ENCODE measurements around the gene SPRR5.

SPRR5 gene

DNA sequence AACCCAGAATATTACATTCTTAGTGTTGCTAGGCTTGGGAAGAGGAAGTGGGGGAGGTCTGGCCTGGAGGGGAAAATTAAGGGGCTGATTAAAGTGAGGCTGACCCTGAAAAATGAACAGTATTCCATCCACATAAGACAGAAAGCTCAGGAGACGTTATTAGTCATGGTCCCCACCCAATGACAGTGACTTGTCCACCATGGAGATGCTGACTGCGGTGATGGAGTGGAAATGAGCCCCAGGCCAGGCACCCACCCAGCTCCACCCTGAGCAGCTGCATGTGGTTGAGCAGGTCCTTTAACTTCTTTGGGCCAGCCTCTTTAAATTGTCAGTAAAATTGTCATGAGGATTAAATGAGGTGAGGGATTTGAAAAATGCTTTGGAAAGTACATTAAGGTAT lies 22.0 kb downstream of the SPRR5 start:
- TF ChIP-seq, protein P1, sequence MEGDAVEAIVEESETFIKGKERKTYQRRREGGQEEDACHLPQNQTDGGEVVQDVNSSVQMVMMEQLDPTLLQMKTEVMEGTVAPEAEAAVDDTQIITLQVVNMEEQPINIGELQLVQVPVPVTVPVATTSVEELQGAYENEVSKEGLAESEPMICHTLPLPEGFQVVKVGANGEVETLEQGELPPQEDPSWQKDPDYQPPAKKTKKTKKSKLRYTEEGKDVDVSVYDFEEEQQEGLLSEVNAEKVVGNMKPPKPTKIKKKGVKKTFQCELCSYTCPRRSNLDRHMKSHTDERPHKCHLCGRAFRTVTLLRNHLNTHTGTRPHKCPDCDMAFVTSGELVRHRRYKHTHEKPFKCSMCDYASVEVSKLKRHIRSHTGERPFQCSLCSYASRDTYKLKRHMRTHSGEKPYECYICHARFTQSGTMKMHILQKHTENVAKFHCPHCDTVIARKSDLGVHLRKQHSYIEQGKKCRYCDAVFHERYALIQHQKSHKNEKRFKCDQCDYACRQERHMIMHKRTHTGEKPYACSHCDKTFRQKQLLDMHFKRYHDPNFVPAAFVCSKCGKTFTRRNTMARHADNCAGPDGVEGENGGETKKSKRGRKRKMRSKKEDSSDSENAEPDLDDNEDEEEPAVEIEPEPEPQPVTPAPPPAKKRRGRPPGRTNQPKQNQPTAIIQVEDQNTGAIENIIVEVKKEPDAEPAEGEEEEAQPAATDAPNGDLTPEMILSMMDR (IDR thresholded peaks at IDR 0.05; ENCODE audit: extremely low read depth, missing control alignments) = no peak

DNA sequence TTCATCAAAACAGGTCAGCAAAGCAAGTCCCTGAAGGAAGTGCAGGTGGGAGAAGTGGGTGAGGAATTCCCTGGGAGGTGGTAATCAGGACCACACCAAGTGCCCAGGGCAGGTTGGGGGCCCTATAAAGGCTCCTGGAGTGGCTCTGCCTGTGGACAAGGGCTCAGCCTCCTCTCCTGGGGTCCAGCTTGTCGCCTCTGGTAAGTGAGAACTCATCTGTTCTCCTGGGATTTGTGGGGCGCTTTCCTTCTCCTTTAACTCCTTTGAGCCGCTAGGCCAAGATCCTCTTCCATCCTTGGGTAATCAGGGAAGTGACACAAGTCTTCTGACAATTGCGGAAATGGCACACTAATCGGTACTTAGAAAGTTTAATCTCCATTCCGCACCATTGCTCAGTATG lies 23.5 kb downstream of the SPRR5 start, which contains the start of gene SPRR4:
SPRR4 (plus strand) TSS at position 154 of the 400 bp plus-strand sequence. CDS start 1,243 bp downstream, outside the sequence.
- TF ChIP-seq, protein P1 (IDR thresholded peaks at IDR 0.05; ENCODE audit: extremely low read depth, missing control alignments) = no peak
- no peak for DNase-seq (ENCODE audit: low spot score)

More for the DNA sequence above, 22.0 kb downstream of the SPRR5 start:
- DNase-seq (ENCODE audit: low spot score) = no peak

DNA sequence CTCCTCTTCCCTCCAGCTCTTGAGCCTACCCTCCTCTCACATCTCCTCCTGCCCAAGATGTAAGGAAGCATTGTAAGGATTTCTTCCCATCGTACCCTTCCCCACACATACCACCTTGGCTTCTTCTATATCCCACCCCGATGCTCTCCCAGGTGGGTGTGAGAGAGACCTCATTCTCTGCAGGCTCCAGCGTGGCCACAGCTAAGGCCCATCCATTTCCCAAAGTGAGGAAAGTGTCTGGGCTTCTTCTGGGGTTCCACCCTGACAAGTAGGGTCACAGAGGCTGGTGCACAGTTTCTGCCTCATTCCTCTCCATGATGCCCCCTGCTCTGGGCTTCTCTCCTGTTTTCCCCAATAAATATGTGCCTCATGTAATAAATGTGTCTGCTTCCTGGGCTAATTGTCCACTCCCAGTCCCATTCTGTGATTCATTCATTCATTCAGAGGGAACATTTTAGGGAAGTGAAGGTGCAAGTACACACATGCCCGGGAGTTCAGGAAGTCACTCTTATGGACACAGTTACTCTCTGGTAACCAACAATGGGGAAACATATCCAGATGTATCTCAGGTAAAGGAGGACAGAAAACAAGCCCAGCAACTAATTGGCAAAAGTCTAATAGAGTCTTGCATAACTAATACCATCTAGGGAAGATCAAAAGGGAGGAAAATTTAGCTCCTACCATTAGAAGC lies 25.3 kb downstream of the SPRR5 start:
- TF ChIP-seq, protein P1 (IDR thresholded peaks at IDR 0.05; ENCODE audit: extremely low read depth, missing control alignments) = no peak
- DNase-seq (ENCODE audit: low spot score) = no peak

DNA sequence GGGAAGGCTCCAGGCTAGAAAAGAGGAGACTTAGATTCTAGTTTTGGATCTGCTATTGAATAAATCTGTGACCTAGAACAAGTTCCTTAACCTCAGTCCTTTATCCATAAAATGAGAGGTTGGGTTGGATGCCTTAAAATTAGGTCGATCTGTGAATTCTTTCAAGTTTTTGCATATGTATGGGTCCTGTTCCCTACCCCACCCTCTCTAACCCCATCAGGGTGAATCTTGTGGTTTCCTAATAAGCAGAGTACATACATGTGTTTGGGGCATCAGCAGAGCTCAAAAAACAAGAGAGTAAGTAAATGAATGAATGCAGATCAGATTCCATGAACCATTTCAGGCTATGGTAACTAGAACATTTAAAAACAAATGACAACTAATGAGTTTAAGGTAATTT lies 29.7 kb downstream of the SPRR5 start:
- TF ChIP-seq, protein P1 (IDR thresholded peaks at IDR 0.05; ENCODE audit: extremely low read depth, missing control alignments) = no peak
- DNase-seq (ENCODE audit: low spot score) = no peak

DNA sequence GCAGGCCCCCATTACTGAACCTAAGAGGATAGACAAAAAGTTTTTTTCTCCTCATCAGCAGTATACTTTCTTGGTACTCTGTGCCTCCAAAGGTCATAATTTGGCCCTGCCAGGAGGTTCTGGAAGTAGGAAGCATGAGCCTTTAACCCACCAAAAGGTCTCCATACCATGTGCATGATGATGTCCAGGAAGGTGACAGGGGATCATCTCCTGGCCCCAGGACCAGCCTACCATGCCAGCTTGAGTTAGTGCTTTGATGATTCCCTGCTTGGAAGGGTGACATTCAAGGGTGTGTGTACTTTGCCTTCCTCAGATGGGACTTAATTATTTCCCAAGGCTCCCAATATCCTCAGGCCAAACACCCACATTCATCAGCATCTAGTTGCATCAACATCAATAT lies 30.6 kb downstream of the SPRR5 start:
- DNase-seq (ENCODE audit: low spot score) = no peak
- TF ChIP-seq, protein P1 (IDR thresholded peaks at IDR 0.05; ENCODE audit: extremely low read depth, missing control alignments) = no peak

DNA sequence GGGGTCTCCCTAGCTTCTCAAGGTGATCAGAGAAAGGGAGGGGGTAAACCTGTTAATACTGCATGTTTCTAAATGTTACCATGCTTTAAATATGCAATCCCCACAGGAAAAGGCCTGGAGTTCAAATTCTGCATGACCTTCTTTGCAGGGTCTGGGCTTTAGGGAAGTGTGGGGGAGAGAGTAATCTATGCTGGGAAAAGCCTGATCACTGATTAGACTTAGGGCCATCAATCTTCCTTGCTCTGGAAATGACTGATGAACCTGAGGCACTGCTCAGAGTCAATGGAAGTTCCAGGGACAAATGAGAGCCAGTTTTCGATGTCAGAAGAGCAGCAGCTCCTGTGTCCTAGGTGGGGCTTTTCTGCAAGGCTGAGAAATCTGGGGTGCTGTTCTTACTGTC lies 33.7 kb downstream of the SPRR5 start:
- no peak for DNase-seq (ENCODE audit: low spot score)
- TF ChIP-seq, protein P1 (IDR thresholded peaks at IDR 0.05; ENCODE audit: extremely low read depth, missing control alignments) = no peak

DNA sequence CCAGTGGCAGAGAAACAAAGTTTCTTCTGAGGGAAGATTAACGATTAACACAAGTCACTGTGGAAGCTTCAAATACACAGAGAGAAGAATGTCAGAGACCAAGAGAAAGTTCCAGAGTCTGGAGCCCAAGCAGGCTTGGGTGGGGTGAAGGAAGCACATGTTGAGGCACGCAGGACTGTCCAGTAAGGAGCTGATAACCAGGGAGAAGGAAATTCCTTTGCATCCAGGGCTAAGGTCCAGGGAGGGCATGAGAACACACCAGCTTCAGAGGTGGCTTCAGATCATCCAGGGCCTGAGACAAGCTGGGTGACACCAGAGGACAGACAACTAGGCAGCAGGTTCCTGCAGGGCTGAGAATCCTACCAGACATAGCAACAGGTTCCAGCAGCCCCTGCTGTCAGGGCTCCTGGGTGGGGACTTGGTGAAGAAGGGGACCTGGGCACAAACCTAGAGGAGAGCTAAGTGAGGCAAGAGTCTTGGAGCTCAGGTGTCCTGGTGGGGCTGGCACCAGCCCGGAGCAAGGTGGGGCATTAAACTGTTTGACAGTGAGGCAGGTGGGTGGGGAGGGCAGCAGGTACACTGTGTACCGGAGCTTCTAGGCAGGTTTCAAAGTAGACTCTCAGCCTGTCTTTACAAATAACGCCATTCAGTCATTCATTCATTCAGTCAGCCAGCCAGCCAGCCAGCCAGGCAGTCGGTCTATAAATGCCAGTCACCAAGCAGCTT lies 34.3 kb downstream of the SPRR5 start:
- no peak for DNase-seq (ENCODE audit: low spot score)
- TF ChIP-seq, protein P1 (IDR thresholded peaks at IDR 0.05; ENCODE audit: extremely low read depth, missing control alignments) = no peak
